Endometrial microvascular endothelial cells (primary cell): ENCODE data around the gene SUMO4. TPM values are rescaled to one million over a fixed set of nuclear protein-coding genes. Genes with fewer than 3 reads are reported as not detected.

ENCODE experiments used
- in situ Hi-C: cut with HindIII; loops from 2 replicates; pipeline ENCODE4 v1.10.0; 2017; ENCODE audit warnings: low sequenced_read_pairs, low pct_unique_long_range_greater_than_20kb; ENCODE audit errors: inconsistent ontology term
- total RNA-seq: library from RNA; depleted of rRNA; stranded (reverse); fragments of >200 nt; gene quantifications from one replicate; pipeline ENCODE4 v1.2.3, GENCODE V29; 2015; ENCODE audit errors: inconsistent ontology term

SUMO4 gene
- total RNA-seq, 1 donor from 2014 or later: not detected

GRCh38 chr6:149445573-149445972 is 45.5 kb downstream of the SUMO4 start:
- in situ Hi-C loops: no loop called here

DNA sequence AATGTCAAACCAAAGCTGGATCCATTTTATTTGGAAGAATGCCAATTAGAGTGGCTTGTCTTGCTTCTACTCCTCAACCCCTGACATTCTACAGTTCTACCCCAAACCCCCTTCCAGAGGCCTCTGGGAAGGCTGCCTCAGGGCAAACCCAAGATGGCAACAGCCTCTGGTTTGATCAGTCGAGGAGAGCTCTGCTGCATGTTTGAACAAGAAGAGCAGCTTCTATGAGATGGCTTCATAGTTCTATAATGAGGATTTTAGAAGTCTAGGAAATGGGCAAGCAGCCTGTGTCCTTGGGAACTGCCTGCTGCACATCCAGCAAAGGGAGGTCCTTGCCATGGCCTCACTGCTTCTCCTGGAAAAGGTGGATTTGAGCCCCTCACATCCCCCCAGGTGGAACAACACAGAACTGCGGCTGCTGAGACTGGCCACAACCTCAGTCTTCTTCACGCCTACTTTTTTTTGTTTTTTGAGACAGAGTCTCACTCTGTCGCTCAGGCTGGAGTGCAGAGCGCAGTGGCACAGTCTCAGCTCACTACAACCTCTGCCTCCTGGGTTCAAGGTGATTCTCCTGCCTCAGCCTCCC is 46.8 kb downstream of the SUMO4 start:
- in situ Hi-C loops: no loop called here

GRCh38 chr6:149448821-149449453 is 48.9 kb downstream of the SUMO4 start:
- in situ Hi-C loops: no loop called here

DNA sequence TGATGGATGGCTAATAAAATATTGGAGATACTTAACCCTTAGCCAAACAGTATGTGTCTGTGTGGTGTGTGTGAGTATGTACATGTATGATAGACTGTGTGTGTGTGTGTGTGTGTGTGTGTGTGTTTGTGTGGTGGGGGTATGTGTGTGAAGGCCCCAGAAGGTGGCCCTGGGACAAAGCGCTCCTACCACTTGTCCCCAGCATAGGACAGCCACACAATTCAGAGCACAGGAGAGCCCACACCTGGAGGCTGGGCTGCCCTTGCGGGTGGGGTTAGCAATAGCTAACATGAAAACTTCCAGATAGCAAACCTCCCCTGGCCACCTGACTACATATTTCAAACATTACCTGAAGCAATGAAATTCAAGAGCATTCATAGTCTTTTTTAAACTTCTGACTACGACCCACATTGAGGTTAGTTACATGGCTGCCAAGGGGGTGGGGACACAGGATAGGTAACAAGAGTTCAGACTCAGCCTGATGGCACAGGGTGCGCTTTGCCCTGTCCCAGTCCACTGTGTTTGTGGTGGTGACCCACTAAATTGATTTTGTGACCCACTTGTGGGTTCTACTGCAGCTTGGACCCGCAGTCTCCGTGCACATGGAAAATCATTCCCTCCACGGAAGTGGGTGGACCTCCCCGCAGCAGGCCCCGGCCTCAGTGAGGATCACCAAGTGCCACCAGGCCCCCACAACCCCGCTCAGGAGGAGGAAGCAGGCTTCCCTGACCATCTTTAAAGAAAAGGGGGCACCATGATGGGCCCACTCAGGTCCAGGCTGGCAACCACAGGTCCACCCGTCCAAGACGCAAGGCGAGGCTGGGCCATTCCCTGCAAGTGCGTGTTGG is 50.0 kb downstream of the SUMO4 start:
- in situ Hi-C loops: no loop called here

Other genes with a start within 250 kb of the SUMO4 start
- 26.1 TPM for gene TAB2, start 82.5 kb upstream of the SUMO4 start, total RNA-seq
- not detected for gene ZC3H12D, start 84.8 kb downstream of the SUMO4 start, total RNA-seq
- 16.7 TPM for gene PPIL4, start 145.8 kb downstream of the SUMO4 start, total RNA-seq
- gene GINM1, start 166.1 kb downstream of the SUMO4 start, total RNA-seq: 42.6 TPM
- gene KATNA1, start 248.5 kb downstream of the SUMO4 start, total RNA-seq: 30.1 TPM